IMR-90 (cell line): Measurements from ENCODE around the gene ERP27. TPM values are rescaled to one million over a fixed set of nuclear protein-coding genes. Genes with fewer than 3 reads are reported as not detected.

Experiments used
- ATAC-seq: fragments of 200-7000 bp; cut with Tn5 transposase; 2 replicates; pipeline ENCODE4 v1.9.1; 2020; ENCODE audit warnings: low read depth, mild to moderate bottlenecking, moderate library complexity
- BruUV-seq: library from RNA; stranded (reverse); fragments of 400-500 nt; replicated peaks from 2 replicates; lab custom pipeline; 2021; lab: Mats Ljungman, UMichigan
- CTCF ChIA-PET: fragments of 300-600 bp; formaldehyde crosslinking; extraction: SDS; loops from one replicate; lab custom pipeline; 2021; ENCODE audit warnings: antibody characterized with exemption; lab: Yijun Ruan, JAX
- POLR2A ChIA-PET: fragments of 300-600 bp; sonication (Branson Sonifier 250); formaldehyde crosslinking; loops from one replicate; lab custom pipeline; 2022; ENCODE audit warnings: antibody characterized with exemption; ENCODE audit not compliant: unreplicated experiment; lab: Charles Lee
- DNase-seq: peaks from one replicate; pipeline ENCODE4 v3.0.0; 2013
- H2AFZ ChIP-seq: replicated peaks from 2 replicates; pipeline ENCODE3; 2013; ENCODE audit warnings: low read length, mild to moderate bottlenecking; ENCODE audit not compliant: poor library complexity
- H2AK5ac ChIP-seq: 2 replicates; pipeline ENCODE4 v1.6.1; 2013; ENCODE audit warnings: low read depth, low read length, inconsistent platforms
- H2AK9ac ChIP-seq: replicated peaks from 2 replicates; pipeline ENCODE3; 2013; ENCODE audit warnings: mild to moderate bottlenecking, low read depth, low read length, moderate library complexity; ENCODE audit not compliant: poor library complexity
- H2BK120ac ChIP-seq: 2 replicates; pipeline ENCODE4 v1.6.1; 2013; ENCODE audit warnings: low read depth, low read length, inconsistent platforms
- H2BK15ac ChIP-seq: 3 replicates; pipeline ENCODE4 v1.6.1; 2013; ENCODE audit warnings: low read depth, low read length, inconsistent platforms
- H2BK20ac ChIP-seq: 2 replicates; pipeline ENCODE4 v1.6.1; 2013; ENCODE audit warnings: low read depth, mild to moderate bottlenecking, inconsistent platforms, low read length, moderate library complexity
- H2BK5ac ChIP-seq: 2 replicates; pipeline ENCODE4 v1.6.1; 2013; ENCODE audit warnings: mild to moderate bottlenecking, low read depth, low read length, inconsistent platforms; ENCODE audit not compliant: poor library complexity, severe bottlenecking
- H3K14ac ChIP-seq: replicated peaks from 2 replicates; pipeline ENCODE4 v1.6.1; 2013; ENCODE audit warnings: low read depth, low read length, inconsistent platforms
- H3K18ac ChIP-seq: 2 replicates; pipeline ENCODE4 v1.6.1; 2013; ENCODE audit warnings: low read depth, low read length, control low read depth
- H3K23ac ChIP-seq: 2 replicates; pipeline ENCODE4 v1.6.1; 2013; ENCODE audit warnings: low read depth, low read length, inconsistent platforms
- H3K27ac ChIP-seq: 2 replicates; pipeline ENCODE4 v1.5.1; 2013; ENCODE audit warnings: mild to moderate bottlenecking, control low read depth, low read length; ENCODE audit not compliant: insufficient read depth
- H3K27me3 ChIP-seq: 2 replicates; pipeline ENCODE4 v1.6.1; 2013; ENCODE audit warnings: low read length; ENCODE audit not compliant: control insufficient read depth, insufficient read depth
- H3K36me3 ChIP-seq: 2 replicates; pipeline ENCODE4 v1.6.1; 2013; ENCODE audit warnings: low read length, mixed read lengths; ENCODE audit not compliant: control insufficient read depth, insufficient read depth
- H3K4ac ChIP-seq: 2 replicates; pipeline ENCODE4 v1.6.1; 2013; ENCODE audit warnings: low read depth, low read length, inconsistent platforms
- H3K4me1 ChIP-seq: 2 replicates; pipeline ENCODE4 v1.6.1; 2013; ENCODE audit warnings: low read length, mixed read lengths; ENCODE audit not compliant: control insufficient read depth, insufficient read depth
- H3K4me2 ChIP-seq: 2 replicates; pipeline ENCODE4 v1.6.1; 2013; ENCODE audit warnings: low read depth, mild to moderate bottlenecking, control low read depth, low read length, moderate library complexity
- H3K4me3 ChIP-seq: 2 replicates; pipeline ENCODE4 v1.5.1; 2013; ENCODE audit warnings: low read depth, mild to moderate bottlenecking, control low read depth, low read length, moderate library complexity; ENCODE audit not compliant: insufficient read depth
- H3K56ac ChIP-seq: 2 replicates; pipeline ENCODE4 v1.6.1; 2013; ENCODE audit warnings: low read length, inconsistent platforms; ENCODE audit not compliant: insufficient read depth; ENCODE audit errors: extremely low read depth
- H3K79me1 ChIP-seq, 2 experiments: 2 replicates each; pipeline ENCODE4 v1.6.1; 2013; ENCODE audit warnings: low read length in 2 of 2, inconsistent platforms in 1 of 2, low read depth in 1 of 2
- H3K9ac ChIP-seq: 2 replicates; pipeline ENCODE4 v1.6.1; 2013; ENCODE audit warnings: low read depth, low read length, control low read depth
- H3K9me1 ChIP-seq: 2 replicates; pipeline ENCODE4 v1.6.1; 2013; ENCODE audit warnings: low read length, inconsistent platforms; ENCODE audit not compliant: insufficient read depth
- H3K9me3 ChIP-seq: 2 replicates; pipeline ENCODE4 v1.6.1; 2013; ENCODE audit warnings: low read length; ENCODE audit not compliant: control insufficient read depth, insufficient read depth
- H4K20me1 ChIP-seq: 2 replicates; pipeline ENCODE4 v1.6.1; 2013; ENCODE audit warnings: low read length, inconsistent platforms; ENCODE audit not compliant: insufficient read depth
- H4K5ac ChIP-seq: 2 replicates; pipeline ENCODE4 v1.6.1; 2013; ENCODE audit warnings: mild to moderate bottlenecking, low read depth, low read length, control low read depth
- H4K8ac ChIP-seq, 2 experiments: 2 replicates each; pipeline ENCODE4 v1.6.1; 2013; ENCODE audit warnings: low read depth in 2 of 2, low read length in 2 of 2, control low read depth in 1 of 2, inconsistent platforms in 1 of 2
- H4K91ac ChIP-seq: 2 replicates; pipeline ENCODE4 v1.6.1; 2013; ENCODE audit warnings: low read depth, low read length, inconsistent platforms; ENCODE audit not compliant: insufficient read depth
- CHD1 ChIP-seq: IDR thresholded peaks from 2 replicates; pipeline ENCODE4 v1.6.1; 2012; ENCODE audit warnings: low read depth, low read length, improper control_type of control experiment
- ELK1 ChIP-seq: fragments of 150-350 bp; IDR thresholded peaks from 2 replicates; pipeline ENCODE4 v1.6.1; 2016; ENCODE audit warnings: low read depth, mild to moderate bottlenecking, low read length, moderate library complexity, borderline replicate concordance
- FOS ChIP-seq: fragments of 150-350 bp; IDR thresholded peaks from 2 replicates; pipeline ENCODE4 v1.6.1; 2016; ENCODE audit warnings: low read depth, low read length
- MAFK ChIP-seq: IDR thresholded peaks from 2 replicates; pipeline ENCODE4 v1.6.1; 2012; ENCODE audit warnings: low read depth, low read length, improper control_type of control experiment
- MAZ ChIP-seq: IDR thresholded peaks from 2 replicates; pipeline ENCODE4 v1.6.1; 2012; ENCODE audit warnings: low read depth, mild to moderate bottlenecking, low read length, improper control_type of control experiment, moderate library complexity, borderline replicate concordance
- MXI1 ChIP-seq: IDR thresholded peaks from 2 replicates; pipeline ENCODE4 v1.6.1; 2012; ENCODE audit warnings: low read depth, mild to moderate bottlenecking, low read length, moderate library complexity, borderline replicate concordance
- POLR2A ChIP-seq: IDR thresholded peaks from 2 replicates; pipeline ENCODE4 v1.6.1; 2012; ENCODE audit warnings: mild to moderate bottlenecking, low read depth, low read length
- RFX5 ChIP-seq: IDR thresholded peaks from 2 replicates; pipeline ENCODE4 v1.8.0; 2012; ENCODE audit warnings: low read depth, mild to moderate bottlenecking, low read length, moderate library complexity
- WGBS, 2 experiments: methylation state at CpG; one replicate each; pipeline versions ENCODE4 v1.1.5 to v1.1.7; 2013; ENCODE audit warnings: missing lambda C conversion rate in 2 of 2; ENCODE audit not compliant: insufficient read length in 1 of 2; ENCODE audit errors: extremely low coverage in 2 of 2; 5-methylcytosine and 5-hydroxymethylcytosine counted together
- dilution Hi-C: fragments of 300-500 bp; cut with HindIII; formaldehyde crosslinking; loops from one replicate; pipeline ENCODE4 v1.14.3; 2018; ENCODE audit warnings: low sequenced_read_pairs; ENCODE audit not compliant: unreplicated experiment
- in situ Hi-C: fragments of 300-500 bp; cut with MboI; formaldehyde crosslinking; loops from 3 replicates; pipeline ENCODE4 v1.14.3; 2019; ENCODE audit warnings: low sequenced_read_pairs, inconsistent platforms, mixed read lengths
- intact Hi-C: fragments of 100-400 bp; cut with micrococcal nuclease; formaldehyde crosslinking; loops from 2 replicates; pipeline ENCODE4 v1.10.0; 2022
- polyA plus RNA-seq, 3 experiments: library from polyadenylated mRNA; depleted of rRNA; stranded (reverse); fragments of >200 nt; gene quantifications; 2 replicates each; pipeline ENCODE4 v1.2.3, GENCODE V29; 2012; ENCODE audit warnings: low replicate concordance in 1 of 3
- total RNA-seq: library from RNA; depleted of rRNA; stranded (reverse); fragments of >200 nt; gene quantifications from 2 replicates; pipeline ENCODE4 v1.2.3, GENCODE V29; 2012

Gene ERP27
- total and polyA plus RNA-seq, 2 of the 4 experiments (the other 2 are of a cell fraction), result not detected

DNA sequence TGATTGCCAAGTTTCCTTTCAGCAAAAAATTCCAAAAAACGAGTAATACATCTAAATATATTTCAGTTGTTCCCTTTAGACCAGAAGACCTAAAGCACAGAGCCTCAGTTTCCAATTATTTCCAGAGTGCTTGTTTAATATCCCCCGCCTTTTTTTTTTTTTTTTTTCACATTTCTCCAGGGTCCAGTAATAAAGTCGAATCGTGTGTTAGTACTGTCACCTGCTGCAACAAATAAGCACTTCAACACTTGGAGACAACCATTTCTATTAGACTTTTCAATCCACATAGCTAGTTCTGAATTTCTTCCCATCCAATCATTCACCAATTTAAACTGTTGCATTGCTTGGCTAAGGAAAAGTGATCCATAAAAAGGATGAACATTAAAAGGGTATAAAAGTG, 48.1 kb upstream of the ERP27 start:
- Histone ChIP-seq H3K4me2 (no peak overlapping the region), H4K8ac (no peak overlapping the region), H4K20me1 (no peaks in the 10 kb centered on the region), H3K23ac (no peak overlapping the region), H3K56ac (no peak overlapping the region; the same call in 1 of the 2 replicates), H3K4me3 (no peak overlapping the region), H3K36me3 (no peaks in the 10 kb centered on the region), H3K9ac (no peak overlapping the region), H2BK120ac (no peak overlapping the region), H2AK5ac (no peak overlapping the region), H3K18ac (no peak overlapping the region), H2BK20ac (no peak overlapping the region), H3K4me1 (peaks cover 2% of the 10 kb centered on the region; the same call in 1 of the 2 replicates), H3K4ac (no peak overlapping the region), H4K91ac (no peak overlapping the region), H3K9me3 (no peaks in the 10 kb centered on the region), H3K14ac (no peak overlapping the region), H3K27me3 (no peaks in the 10 kb centered on the region), H3K79me1 (no peaks in the 10 kb centered on the region), H3K9me1 (no peaks in the 10 kb centered on the region), H2AK9ac (no peak overlapping the region), H2AFZ (no peak overlapping the region), H2BK15ac (no peak overlapping the region; the same call in 2 of the 3 replicates), H3K27ac (no peak overlapping the region), H2BK5ac (no peak overlapping the region), H4K5ac (no peak overlapping the region)
- intact Hi-C loops, result no loop called here
- dilution Hi-C loops, result no loop called here
- no TSS peak for BruUV-seq
- TF ChIP-seq RFX5 (no peak), MAFK (no peak), MXI1 (no peak), MAZ (no peak), CHD1 (no peak), FOS (no peak), ELK1 (no peak), POLR2A (no peak)
- ATAC-seq, result no peak
- DNase-seq, result no peak
- in situ Hi-C loops, result loop anchor here (25.0 kb wide), 1 partner anchor 749 kb away; no protein-coding TSS in a partner anchor
- CTCF ChIA-PET, result no interaction called here
- 78% methylated on average over 1 of the region's 4 CpGs; no CpG with 5 or more reads in 1 of the 2 experiments for WGBS, 2 experiments
- POLR2A ChIA-PET, result no interaction called here
